IPS-NIHi7 (cell line): ENCODE measurements around the gene LDLRAD3.
A peak's percentile ranks its signal among the peaks of the same experiment; 100 is the strongest.

Experiments
- DNase-seq: peaks from one replicate; pipeline ENCODE4 v3.0.0; 2012; ENCODE audit warnings: mixed read lengths; ENCODE audit errors: extremely low spot score

The LDLRAD3 gene

DNA sequence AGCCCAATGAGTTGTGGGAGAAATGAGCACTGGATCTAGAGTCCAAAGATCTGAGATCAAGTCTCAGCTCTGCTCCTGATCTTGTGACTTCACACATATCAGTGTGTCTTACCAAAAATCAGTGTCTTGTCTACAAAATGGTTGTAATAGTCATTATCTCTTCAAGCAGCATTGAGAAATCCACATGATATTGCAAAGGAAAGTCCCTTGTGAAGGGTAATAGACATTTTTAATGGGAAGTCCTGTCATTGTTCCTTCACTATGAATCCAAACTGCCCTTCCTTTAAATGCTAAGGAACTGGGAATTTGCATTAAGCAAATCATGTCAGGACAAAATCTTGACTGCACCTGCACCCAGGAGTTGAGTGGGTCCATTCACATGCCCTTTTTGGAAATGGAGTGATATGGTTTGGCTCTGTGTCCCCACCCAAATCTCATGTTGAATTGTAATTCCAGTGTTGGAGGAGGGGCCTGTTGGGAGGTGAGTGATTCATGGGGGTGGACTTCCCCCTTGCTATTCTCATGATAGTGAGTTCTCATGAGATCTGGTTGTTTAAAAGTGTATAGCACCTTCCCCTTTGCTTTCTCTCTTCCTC is 294.3 kb downstream of the LDLRAD3 start:
- no peak for DNase-seq

DNA sequence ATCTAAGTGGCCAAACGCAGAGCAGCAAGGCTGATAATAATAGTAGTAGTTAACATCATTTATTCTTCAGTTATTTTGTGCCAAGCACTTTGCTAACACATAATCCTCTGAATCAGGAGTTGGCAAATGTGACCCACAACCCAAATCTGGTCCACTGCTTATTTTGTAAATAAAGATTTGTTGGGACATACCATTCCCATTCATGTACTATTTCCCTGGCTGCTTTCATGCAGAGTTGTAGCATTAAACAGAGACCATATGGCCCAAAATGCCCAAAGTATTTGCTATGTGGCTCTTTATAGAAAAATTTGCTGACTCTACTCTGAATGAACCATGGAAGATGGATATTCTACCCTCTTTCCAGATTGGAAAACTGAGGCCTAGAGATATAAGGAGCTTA is 295.0 kb downstream of the LDLRAD3 start:
- DNase-seq = no peak

DNA sequence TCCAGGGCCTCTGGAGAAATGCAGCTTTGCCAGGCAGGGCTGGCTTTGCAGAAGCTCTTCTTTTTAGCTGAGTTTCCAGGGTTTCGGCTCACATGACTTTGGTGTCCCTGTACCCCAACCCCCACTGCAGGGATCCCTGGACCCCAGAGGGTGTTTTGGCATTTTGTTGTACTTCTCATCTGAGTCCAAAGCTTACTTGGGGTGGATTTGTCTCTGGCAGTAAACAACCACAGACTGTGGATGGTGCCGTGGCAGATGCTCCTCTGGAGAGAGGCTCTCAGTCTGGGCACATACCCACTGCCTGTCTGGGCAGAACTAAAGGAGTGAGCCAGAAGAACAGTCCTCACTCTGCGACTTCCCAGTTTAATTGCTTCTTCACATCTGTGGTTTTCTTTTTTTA is 295.8 kb downstream of the LDLRAD3 start:
- no peak for DNase-seq

DNA sequence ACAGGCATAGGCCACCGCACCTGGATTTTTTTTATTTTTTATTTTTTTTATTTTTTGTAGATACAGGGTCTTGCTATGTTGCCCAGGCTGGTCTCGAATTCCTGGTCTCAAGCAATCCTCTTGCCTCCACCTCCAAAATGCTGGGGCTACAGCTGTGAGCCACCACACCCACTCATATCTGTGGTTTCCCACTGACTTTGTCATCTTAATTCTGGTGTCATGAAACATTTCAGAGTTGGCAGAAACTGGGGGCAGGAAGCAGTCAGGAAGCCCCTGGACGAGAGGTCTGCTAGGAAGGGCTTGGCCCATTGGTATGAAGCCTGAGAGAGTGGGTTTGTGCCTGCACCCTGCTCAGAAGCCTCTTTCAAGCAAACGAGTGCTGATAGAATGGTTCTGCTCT is 296.3 kb downstream of the LDLRAD3 start:
- DNase-seq = no peak

DNA sequence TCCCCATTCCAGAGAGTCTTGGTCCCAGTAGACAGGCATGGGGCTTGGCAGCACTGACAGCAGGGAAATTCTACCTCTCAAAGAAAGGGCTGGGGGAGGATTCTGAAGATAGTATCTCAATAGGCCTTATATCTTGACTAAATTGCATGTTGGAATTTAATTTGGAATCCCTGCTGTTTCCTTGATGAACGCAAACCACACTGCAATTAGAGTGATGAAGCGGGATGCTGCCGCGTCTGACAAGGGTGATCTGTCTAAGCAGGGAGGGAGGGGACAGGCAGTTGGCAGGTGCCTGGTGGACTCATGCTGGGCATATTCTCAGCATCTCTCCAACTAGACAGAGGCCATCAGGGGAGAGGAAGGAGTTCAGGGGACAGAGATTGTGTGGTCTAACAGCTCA is 296.9 kb downstream of the LDLRAD3 start:
- no peak for DNase-seq

DNA sequence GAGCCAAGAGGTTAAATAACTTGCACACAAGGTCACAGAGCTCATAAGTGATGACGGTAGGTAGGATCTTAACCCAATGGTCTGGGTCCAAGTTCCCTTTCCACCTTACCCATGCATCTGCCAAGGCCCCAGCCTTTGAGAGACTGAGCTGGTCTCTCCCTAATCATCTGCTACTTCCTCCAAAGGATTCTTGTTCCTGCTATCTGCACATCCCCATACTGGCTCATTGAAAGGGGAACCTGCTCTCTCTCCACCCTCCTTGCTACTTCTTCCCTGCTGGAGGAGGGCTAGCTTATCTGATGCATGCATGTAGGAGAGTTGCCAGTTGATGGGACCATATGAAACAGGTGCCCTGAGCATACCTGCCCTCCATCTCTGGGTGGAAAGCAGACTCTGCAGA is 297.6 kb downstream of the LDLRAD3 start:
- no peak for DNase-seq

DNA sequence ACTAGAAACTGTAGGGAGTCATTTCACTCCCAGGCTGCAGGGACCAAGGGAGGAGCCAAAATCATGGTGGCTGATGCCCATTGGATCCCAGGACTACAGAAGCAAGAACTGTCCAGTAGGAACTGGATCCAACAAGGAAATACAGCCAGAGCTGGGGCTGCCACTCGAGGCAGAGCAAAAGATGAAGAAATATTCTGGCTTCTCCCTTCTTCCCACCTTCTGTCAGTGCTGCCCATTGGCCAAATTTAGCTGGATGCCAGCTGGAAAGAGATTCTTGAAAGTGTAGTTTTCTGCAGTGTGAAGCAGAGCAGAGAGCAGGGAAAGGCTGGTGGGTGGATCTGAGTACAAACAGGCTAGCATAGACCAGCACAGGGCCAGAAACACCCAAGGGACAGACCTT is 299.8 kb downstream of the LDLRAD3 start:
- DNase-seq = no peak

DNA sequence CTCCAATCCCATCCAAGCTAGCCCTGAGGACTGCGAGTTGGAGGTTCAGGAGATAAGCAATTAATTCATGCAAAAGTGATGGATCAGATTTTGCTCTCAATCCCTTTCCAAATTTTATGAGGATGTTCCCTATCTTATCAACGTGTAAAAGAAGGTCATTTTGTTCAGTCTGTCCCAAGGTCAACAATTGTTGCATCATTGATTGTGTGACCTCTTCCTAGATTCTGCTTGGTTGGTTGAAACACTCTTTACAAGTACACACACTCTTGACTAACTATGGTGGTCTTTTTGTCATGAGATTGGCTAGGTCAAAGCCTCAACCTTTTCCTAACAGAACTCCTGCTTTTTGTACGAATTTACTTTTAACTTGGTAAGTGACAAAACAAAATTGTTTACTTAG is 303.6 kb downstream of the LDLRAD3 start:
- DNase-seq = no peak

DNA sequence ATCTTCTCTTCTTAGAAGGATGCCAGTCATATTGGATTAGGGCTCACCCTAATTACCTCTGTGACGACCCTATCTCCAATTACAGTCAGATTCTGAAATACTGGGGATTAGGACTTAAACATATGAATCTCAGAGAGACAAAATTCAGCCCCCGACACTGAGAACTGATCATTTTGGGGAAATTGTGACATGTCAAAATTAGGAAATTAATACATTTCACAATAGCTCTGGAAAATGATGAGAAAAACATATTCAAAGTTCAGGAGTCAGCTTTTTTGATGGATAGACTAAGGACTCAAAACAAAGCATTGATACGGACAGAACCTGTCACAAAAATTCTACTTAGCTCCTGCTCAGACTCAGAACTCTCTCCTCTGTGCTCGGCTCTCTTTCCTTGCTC is 304.6 kb downstream of the LDLRAD3 start:
- no peak for DNase-seq

DNA sequence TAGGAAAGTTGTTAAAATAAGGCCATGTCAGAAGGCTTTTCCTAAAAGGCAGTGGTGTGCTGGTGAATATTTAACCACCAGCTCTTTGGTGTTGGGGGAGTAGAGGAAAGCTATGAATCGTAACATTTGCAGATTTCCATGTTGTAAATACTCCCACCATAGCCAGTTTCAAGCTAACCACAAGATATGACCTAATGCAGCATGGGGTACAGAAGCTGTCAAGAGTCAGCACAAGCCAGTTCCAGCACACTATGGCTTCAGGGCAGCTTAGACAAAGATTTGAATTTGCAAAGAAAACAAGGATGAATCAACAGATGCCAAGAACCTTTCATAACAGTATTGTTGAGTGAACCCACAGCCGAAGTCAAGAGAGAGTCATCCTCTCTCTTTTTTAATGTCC is 305.4 kb downstream of the LDLRAD3 start:
- no peak for DNase-seq

DNA sequence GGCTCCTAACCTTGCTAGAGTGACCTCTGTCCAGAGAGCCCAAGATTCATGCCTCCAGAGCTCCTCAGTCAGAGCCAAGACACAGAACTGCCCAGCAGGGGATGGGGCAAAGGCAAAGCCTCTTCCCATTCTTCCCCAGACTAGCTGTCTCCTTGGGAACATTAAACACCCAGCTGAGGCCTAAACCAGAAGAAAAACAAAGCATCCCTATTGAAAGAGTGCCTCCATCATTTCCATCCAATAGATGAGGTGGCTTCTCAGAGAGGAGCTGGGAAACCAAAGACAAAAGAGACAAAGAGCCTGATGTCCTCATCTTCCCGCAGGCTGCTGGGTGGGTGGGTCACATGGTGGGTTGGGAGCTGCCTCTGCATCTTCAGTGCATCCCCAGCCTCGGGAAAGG is 308.0 kb downstream of the LDLRAD3 start:
- DNase-seq = no peak

DNA sequence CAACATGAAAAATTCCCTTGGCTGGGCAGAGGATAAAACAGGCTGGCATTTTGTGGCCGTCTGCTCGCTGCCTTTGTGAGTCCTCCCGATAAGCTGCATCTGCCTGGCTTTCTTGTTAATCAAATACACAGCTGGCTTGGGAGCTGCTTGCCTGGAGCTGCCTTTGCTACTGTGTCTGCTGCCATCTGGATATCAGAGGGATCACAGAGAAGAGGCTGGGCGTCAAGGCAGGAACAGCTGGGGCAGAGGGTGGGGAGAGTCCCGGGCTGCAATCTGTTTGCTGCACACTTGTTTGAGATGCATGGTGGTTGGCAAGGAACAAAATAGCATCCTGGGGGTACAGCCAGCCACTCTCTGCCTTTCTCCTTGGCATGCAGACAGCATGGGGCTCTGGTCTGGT is 309.4 kb downstream of the LDLRAD3 start:
- no peak for DNase-seq

DNA sequence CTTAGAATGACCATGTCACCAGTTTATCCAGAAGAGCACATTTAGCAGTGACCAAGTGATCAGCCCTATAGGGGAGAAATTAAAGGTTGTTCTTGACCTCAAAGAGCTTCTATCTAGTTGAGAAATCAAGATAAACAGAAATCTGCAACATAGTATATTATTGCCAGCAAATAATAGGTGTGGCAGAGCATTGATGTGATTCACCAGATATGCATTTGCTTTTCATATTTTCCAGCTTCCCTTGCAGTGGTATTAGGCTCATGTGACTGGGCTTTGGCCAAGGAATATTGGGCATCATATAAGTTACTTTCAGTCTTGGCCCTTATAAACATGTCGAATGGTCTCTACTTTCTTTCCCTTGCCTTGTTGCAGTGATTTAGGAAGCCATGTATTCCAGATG is 310.9 kb downstream of the LDLRAD3 start:
- no peak for DNase-seq

DNA sequence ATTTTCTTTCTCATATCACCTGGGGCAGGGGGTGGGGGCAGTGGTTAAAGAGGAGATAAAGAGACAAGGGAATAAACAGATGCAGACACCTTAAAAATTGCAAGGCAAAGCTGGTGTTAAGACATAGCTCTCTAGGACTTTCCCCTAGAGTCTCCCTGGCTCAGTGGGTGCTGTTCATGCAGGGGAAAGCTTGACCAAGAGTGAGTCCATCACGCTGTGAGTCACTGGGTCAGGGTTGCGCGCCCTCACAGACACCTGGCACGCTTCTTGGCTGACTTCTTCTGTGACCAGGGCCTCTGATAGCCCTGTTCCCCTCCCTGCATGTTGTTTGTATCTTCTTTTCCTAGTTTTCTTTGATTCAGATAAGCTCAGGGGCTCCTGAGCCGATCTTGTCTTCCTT is 313.5 kb downstream of the LDLRAD3 start:
- DNase-seq = no peak

DNA sequence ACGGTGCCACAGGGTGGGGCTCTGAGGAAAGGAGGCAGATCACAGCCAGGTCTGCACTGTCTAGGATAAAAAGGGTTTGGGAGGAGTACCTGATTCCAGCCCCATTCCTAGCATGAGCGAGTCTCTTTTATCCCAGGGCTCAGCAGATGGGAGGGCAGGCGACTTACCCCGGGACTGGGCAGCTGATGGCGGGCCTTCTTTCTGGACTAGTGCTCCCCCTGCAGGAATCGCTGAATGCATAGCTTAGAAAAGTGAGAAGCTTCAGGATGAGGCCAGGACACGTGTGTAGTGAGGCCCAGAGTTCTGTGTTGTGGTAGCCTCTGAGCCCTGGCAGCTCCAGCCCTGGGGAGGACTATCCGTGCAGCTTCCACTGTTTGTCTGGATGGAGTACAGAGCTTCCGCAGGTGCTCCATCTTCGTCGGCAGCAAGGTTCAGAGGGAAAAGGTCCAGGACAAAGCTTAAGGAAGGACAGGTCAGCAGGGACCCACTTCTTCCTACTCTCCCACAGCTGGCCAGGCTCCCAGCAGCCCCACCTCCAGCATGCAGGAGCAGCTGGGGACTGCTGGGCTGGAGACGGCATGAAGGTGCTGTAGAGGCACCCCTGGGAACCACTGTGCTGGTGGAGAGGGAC is 315.0 kb downstream of the LDLRAD3 start:
- DNase-seq = peak; percentile 81

DNA sequence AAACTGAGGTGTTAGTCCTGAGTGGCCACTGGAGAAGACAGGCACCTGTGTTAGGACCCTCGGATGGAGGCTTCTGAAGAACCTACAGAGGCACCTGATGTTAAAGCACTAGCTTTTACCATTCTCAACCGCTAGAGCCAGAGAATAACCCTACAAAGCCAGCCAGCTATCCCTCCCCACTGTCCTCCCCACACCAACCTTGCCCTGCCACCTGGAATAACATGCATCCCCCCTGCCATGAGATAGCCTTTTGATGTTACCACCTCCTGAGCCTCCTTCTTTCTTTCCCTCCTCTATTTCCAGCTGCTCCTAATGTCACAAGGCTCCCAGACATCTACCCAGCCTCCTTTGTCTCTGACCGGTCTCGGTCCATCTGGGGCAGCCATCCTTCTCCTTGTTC is 317.2 kb downstream of the LDLRAD3 start:
- no peak for DNase-seq

DNA sequence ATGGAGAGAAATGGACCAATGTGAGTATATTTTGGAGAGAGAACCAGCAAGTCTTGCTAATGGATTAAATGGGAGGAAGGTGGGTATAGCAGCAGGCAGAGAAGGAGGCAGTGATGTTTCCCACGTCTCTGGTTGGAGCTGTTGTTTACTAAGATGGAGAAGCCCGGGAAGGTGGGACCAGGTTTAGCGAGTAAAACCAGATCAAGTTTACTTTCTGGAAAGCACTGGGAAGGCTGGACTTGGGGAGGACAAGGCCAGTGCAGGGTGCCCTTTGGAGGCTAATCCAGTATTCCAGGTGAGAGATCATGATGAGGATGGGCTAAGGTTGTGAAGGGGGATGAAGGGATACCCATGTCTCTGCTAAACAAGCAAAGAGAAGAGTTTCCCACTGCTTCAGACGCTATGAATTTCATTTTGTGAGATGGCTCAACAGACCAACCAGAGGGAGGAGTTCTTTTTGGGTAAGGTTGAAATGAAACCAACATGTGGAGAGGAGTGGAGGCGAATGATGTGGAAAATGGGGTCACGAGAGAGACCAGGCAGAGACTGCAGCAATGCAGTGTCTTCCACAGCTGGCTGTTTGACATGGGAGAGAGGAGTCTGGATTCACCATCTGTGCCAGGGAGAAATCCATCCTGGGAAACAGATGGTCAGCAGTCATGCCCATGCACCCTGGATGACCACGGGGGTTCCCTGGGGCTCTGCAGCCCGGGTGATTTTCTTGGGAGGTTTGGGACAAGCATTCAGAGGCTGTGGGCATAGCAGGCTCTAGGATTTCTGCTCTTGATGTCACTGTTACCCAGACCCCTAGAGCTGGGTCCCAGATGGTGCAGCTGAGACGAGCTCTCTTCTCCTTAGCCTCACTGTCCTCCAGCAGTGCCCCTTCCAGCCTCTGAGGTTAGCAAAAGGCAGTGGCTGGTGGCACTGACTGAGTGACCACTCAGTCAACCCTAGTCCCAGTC is 320.4 kb downstream of the LDLRAD3 start:
- no peak for DNase-seq

DNA sequence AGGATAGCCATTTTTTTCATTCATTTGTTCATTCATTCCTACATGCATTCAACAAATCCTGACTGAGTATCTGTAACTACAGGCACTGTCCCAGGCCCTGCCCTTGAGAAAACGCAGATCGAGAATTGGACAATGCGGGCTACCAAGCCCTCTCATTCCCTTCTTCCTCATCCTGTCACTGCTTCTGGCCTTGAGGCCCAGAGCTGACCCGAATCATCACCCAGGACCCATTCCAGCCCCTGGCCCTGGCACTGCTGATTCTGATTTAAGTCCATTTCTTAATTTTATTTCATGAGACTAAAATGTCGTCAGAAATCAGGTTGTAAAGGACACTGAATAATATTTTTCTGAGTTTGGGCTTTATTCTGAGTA is 321.1 kb downstream of the LDLRAD3 start:
- DNase-seq = no peak

DNA sequence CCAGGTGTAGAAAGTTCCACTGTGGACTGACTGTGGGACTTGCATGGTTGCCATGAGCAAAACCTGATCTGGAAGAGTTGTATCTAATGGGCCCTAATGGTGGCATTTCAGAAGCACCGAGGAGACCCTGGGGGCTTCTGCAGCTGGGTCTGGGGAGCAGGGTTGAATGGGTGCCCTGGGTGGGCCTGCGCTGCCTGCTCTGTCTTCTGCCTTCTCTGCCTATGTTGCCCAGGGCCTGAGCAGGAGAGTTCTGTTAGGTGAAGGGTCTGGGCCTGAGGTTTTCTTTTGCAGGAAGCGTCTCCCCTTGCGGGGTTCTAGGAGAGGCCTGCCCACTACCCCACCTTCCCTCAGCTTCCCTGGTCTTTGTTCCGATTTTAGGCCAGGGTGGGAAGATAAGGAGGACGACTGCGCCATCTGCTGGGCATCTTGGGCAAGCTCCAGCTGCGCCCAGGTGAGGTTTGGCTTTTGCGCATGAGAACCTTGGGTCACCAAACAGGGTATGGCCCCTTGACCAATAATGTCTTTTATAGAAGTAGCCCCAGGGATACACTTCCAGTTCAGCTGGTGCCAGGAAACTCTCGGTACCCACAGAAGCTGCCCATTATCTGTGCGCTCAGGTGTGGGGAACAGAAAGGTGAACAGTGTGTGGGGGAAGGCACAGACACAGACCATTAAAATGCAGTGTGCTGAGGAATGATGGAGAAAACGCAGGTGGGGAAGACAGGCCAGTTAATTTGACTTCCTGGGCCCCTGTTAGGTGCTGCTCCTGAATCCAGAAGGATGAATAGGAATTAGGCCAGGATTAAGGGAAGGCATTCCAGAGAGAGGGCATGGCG is 322.1 kb downstream of the LDLRAD3 start:
- DNase-seq = peak; percentile 87

DNA sequence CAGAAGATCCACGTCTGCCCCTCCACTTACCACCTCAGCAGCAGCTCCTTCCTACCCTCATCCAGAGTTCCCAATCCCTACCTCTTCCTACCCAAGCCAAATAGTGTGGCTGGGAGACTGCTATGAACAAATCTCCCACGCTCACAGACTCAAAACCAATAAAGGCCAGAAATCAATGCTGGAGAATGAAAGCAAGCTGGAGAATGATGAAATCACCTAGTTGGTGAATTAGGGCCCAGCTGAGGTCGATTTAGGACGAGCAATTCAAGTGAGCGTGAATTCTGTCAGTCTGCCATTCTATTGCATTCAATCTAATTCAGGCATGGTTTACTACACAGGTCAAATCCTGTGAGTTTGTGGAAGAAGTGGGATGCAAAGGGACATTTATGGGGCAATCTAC is 322.9 kb downstream of the LDLRAD3 start:
- no peak for DNase-seq

DNA sequence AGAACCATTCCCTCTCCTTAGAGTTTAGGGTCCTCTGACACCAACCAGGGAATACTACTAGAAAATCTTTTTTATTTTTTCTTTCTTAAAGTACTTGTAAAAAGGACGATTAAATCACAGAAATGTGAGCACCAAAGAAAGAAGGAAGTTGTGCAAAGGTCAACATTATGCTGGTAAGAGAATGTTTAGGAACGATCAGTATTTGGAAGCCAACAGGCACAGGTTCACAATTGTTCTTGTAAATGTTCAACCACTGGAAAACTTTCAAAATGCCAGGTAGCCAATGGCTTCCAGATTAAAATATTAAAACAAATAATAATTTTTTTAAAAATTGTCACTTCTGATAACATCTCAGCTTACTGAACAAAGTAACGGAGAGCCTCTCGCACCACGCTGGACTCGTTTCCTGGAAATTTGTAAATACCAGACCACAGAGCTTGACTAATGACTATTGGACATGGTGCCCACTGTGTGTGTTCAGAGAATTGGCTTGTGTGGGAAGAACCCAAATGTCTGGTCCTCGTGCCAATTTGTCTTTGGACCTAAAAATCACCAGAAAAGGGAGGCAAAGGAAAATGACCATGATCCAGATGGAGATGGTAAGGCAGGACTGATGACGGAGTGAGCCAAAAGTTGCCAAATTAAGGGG is 324.6 kb downstream of the LDLRAD3 start:
- DNase-seq = no peak

DNA sequence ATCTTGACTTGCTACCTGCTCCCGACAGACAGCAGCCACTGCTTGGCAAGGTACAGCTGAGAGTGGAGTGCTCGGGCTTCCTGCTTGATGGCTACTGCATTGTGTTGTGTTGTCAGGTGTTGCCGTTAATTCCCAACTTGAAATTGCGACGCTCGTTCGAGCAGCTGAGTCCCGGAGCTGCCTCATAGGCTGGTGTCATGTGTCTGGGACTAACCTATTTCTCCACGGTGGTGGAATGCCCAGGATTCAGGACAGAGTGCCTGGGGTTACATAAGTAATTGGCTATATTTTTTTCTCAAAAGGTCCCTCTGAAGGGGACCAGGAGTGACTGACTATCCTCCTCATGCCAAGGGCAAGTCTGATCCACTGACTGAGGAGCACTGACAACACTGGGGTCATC is 326.8 kb downstream of the LDLRAD3 start:
- no peak for DNase-seq
